HG03066 (cell line): Measurements from ENCODE around the gene PDZD2.
"Not testable (repeated sequence)": the region's sequence is repeated elsewhere in the genome, so short reads cannot be mapped to it uniquely, and the experiment has no call there.

ENCODE experiments used
- ATAC-seq: cut with Tn5 transposase; IDR thresholded peaks from one replicate; pipeline ENCODE4 v1.9.1; 2021; ENCODE audit warnings: low read depth; ENCODE audit not compliant: unreplicated experiment

PDZD2 gene

DNA sequence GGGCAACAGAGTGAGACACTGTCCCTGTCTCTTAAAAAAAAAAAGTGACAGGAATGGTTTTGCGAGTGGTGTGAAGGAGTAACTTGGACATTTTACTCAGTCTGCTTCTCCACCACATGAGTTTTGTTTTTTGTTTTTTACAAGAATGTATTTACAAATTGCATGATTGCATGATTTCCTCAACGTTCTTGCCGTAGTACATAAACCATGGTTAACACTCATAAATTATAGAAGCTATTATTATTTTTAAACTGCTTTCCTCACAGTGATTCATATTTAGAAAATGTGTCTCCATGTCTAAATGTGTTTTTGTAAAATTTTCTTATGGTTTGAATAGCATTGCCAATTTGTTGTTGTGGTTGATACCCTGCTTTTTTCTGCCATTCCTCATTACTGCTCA is 315.2 kb downstream of the PDZD2 start:
- no peak for ATAC-seq

DNA sequence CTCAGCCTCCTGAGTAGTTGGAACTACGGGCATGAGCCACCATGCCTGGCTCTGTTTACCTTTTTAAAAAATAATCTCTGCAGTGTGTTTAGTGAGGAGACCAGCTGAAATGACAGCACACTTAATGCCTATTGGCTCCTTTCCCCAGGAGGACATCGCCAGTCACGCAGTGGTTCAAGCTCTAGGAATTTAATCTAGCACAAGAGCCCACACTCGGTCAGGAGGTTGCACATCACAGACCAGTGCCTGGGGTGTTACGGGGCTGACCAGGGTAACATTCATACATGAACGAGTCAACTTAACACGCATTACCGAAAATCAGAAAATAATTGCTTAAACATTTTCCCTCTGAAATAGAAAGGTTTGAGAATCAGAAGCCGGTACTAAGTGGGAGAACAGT is 318.2 kb downstream of the PDZD2 start:
- no peak for ATAC-seq

DNA sequence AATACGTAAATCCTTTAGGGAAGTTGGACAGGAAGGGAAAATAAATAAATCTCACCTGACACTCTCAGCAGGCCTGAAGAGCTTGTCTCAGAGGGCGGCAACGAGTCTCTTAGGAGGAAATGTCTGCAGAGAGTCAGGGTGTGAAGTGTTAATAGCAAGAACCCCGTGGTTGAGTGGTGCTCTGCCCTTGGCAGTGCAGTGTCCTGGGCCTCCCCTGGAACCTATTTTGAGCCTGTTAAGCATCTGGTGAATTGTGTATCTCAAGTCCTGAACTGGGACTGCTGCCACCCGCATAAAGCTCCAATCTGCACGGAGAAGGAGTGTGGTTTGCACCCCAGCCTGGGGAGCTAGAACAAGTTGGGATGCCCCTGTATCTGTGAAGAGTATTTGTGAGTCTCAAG is 323.4 kb downstream of the PDZD2 start:
- ATAC-seq = no peak

DNA sequence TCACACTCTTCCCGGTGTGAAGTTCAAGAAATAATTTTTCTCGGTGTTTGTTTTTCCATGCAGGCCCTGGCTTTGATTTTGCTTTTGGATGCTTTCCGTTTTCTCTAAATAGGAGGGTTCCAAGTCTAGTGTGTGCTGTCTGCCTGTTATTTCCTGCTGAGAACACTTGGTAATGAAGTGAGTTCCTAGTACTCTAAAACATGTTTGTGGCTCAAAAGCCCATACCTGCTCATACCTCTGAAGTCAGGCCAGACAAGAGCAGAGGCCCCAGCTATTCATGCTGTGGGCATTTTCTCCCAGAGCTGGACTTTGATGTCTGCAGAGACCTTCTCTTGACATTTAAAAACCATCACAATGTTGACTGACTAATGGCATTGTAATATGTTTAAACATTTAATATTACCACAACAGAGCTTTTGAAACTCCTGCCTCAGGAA is 324.0 kb downstream of the PDZD2 start:
- ATAC-seq = no peak

DNA sequence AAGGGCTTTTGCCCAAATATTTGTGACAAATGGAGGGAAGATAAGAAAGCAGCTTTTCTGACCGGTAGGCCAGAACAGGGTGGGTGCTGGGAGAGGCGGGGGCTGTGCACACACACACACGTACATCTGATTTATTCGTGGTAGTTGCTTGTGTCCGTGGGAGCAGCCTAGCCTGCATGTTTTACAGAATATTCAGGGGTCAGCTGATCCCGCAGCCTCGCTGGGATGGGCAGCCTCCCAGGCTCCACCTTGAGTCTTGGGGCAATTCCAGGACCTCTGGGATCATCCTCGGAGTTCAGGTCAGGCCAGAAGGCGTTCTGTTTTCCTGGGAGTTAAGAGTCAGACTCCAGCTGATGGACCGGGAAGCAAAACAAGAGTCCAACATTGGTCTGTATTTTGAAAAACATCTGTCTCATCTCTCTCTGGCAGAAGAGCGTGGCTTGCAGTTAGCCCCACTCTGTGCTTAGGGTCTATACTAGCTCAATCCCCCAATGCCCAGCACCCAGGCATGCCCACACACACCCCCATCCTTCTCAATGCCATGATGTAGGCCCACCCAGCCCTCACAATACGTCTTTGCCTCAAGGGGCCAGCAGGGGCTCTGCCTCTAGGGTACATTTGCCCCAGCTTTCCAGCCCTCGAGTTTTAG is 324.6 kb downstream of the PDZD2 start:
- ATAC-seq = no peak

DNA sequence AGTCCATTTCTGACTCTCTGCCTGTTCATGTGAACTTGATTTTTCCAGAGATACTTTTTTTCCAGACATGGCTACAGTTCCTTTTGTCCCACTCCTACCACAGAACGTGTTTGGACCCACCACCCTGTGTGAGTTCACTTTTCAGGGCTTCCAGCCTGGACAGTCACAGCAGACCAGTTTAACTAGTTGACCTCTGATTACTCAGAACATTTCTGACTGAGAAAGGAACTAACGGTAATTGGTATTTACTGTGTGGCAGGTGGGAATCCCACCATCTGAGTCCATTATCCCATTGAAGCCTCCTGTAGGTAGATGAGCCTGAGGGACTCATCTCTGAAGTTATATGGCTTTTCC is 325.1 kb downstream of the PDZD2 start:
- ATAC-seq = no peak

DNA sequence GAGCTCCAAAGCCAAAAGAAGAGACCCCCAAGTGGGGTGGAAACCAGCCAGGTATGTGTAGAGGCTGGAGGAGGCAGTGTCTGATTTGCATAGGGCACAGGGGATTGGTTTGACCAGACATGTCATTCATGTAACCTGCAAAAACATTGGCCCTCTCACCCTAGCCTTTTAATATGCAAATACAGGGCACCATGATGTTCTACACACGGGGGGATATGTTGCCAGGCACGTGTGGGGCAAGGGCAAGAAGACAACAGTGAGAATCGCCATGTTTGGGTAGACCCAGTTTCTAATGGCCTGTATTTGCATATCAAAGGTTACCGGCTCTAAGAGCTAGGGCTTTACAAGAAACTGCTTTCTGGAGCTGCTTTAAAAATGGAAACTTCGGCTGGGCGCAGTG is 326.3 kb downstream of the PDZD2 start:
- ATAC-seq = no peak

DNA sequence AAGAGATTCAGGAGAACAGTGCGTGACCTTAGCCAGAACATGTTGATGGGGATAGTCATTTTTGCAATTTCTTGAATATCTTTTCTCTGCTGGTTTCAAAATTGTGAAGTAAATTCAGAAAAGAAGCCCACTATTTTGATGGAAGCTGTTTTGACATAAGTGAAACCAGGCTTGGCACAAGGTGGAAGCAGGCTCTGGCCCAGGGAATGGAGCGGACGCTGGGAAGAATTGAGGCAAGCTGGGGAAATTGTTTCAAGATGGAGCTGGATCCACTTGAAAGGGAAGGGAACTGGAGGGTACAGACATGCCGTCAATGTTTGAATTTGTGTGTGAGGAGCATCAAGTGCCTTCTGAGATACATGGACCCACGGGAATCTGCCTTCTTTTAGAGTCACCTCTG is 328.0 kb downstream of the PDZD2 start:
- no peak for ATAC-seq

DNA sequence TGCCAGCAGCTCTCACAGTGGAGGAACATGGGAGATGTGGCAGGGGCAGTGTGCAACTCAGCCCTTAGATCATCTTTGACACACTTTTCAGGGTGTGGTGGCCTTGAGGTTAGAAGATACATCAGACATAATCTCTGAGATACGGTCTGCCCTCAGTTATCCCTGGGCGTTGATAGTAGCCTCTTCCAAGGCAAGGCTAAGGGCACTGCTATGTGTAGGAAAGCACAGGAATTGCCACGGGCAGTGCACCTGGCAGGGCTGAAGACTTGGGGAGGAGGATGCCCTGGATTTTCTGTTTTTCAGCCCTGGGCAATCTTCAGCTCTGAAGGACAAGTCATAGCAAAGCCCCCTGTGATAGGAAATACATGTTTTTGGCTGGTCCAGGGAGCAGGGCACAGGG is 328.5 kb downstream of the PDZD2 start:
- no peak for ATAC-seq

DNA sequence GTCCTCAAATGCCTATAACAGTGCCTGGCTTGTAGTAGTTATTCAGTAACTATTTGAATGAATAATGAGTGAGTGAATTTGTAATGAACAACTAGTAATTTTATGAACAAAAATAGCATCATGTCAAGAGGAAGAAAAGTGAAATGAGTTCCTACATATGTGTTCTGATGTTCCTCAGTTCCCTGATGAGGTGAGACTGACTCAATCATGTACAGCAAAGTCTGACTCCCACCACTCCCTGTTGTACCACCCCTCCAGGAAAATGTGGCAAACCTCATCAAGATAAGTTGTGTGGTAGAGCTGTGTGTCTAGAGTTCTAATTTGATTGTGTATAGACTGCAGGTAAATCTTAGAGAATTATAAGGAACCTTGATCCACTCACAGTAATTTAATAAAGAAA is 333.6 kb downstream of the PDZD2 start:
- ATAC-seq = no peak

DNA sequence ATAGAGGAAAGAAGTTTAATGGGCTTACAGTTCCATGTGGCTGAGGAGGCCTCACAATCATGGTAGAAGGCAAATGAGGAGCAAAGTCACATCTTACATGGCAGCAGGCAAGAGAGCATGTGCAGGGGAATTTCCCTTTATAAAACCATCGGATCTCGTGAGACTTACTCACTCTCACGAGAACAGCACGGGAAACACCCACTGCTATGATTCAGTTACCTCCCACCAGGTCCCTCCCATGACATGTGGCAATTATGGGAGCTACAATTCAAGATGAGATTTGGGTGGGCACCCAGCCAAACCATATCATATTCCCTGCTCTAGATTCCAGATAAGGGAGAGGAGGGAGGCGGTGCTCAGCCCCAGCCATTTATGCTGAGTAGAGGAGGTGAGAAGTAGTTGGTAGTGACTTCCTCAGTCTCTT is 336.3 kb downstream of the PDZD2 start:
- ATAC-seq = not testable (repeated sequence)

DNA sequence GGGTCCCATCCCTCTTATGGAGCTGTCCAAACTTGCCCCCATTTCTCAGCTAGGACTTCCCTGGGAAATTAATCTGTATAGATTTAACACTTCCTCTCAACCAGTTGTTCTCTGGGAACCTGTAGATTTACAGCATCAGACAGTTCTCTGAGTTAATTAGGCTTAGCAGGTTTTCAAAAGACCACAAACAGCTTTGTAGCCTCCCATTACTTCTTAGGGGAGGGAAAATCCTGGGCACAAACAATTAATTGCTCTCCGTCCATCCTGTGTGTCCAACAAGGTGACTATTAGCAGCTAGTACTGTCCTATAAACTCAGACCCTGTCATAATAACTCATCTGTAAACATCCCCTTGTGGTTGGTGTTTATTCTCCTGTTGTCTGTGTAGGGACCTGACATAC is 337.2 kb downstream of the PDZD2 start:
- ATAC-seq = no peak

DNA sequence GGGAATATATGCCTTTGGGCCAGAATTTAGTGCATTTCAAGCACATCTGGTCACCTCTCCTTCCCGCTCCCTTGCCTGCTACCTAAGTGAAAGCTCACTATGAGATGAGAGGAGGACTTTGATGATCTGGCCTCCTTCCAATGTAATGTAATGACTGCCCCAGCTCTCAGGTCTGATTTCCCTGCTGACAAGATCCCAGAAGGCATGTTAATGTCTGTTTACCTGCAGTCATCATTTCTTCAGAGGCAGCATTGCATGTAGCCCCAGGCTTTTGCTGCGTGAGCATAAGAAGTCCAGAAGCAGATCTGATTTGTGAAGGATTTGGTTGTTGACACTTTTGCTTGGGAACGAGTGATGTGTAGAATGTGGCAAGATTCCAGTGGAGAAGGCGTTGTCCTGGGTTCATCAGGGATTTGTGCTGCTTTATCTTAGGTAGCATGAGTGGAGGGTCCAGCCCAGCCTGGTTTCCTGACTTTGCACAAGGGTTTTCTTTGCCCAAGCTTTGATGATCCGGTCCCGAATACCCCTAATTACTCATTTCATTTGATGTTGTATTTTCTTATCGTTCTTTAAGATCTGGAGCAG is 342.5 kb downstream of the PDZD2 start:
- ATAC-seq = no peak

DNA sequence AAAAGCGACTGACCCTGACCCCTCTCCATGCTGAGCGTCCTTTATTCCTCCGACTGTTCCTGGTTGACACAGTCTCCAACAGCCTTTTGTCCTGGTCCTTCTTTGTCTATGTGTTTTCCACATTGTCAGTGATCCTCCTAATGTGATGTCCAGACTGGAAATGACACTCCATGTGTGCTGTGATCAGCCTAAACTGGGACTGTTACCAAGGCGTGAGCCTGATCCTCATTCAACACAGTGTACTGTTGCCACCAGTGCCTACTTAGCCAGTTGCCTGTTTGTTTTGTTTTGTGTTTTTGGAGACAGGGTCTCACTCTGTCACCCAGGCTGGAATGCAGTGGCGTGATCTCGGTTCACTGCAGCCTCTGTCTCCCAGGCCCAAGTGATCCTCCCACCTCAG is 343.1 kb downstream of the PDZD2 start:
- ATAC-seq = no peak

DNA sequence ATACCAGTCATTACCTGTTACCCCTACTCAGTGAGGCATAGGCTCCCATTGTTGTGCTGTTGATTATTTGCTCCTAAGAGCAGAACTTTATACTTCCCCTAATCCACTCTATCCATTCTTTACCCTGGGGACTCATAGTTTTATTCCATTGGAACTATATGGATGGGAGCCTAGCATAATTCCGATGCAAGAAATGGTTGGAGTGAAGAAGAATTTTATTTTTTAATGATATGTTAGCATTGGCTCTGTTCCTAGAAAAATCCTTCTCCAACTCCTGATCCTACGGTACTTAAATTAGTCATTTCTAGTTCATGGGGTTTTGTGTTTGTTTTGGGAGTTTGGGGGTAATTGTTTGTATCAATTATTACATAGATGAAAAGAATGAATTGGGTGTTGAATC is 343.7 kb downstream of the PDZD2 start:
- no peak for ATAC-seq

DNA sequence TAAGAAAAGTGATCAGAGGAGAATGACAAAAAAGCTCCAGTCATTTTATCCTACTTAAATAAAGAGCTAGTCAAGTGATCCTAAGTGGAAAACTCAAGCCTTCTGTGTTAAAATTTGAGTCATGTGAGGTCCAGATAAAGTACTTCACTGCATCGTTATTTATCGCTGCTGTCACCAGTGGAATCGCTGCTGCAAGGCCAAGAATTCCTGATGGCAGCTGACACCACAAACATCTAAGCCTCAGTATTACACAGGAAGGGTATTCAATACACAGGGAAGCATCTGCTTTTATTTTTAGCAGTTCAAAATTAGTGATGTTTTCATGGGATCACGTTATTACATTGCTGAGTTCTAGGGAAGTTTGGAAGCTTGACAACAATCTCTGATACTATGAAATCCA is 344.9 kb downstream of the PDZD2 start:
- no peak for ATAC-seq

DNA sequence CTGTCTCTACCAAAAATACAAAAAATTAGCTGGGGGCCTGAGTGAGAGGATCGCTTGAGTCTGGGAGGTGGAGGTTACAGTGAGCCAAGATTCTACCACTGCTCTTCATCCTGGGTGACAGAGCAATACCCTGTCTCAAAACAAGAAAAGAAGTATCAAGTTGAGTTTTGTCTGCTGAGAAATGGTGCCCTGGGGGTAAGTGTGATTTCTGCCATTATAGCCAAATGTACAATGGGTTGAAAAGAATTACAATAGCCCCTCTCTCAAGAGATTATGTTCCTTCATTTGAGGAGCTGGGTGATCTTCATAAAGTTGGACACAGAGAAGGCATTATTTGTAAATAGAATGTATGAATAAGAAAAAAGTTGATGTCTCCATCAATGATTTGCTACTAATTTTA is 345.8 kb downstream of the PDZD2 start:
- no peak for ATAC-seq

DNA sequence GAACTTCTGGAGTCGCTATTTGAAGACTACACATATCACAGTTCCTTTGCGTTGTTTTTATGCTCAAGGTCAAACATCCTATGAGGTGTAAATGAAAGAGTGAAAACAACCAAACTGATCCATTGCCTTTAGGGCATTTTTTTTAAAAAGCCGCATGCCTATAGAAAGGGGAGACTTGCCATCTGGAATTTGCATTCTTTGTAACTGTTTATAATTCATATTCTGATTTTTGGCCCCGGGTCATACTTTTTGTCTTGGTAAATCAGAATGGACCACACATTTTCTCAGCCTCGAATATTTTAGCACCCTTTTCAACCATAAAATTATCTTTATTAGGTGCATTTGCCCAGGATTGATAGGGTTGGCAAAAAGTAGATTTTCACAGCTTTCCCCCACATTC is 347.2 kb downstream of the PDZD2 start:
- ATAC-seq = no peak

DNA sequence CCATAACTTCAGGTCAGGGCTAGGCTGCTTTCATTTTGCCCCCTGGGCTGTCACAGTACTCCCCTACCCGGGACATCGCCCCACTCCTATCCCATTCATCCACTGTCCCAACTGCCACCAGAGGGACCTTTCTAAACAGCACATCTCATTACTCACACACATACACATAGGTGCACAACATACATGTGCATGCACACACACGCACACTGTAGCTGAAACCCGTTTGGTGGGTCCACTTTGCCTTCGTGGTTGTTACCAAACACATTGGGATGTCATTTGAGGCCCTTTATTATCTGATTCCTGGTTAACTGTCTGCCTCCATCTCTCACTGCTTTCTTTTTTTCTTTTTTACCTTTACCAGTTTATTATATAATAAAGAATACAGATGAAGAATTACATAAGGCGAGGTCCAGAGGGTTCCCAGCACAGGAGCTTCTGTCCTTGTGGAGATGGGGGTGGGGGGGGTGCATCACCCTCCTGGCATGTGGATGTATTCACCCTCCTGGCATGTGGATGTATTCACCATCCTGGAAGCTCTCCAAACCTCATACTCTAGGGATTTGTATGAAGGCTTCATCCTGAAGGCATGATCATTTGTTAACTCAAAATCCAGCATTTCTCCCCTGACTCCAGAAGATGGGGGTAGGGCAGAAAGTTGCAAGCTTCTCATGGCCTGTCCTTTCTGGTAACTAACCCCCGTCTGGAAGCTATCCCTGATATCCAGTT is 349.2 kb downstream of the PDZD2 start:
- ATAC-seq = no peak

DNA sequence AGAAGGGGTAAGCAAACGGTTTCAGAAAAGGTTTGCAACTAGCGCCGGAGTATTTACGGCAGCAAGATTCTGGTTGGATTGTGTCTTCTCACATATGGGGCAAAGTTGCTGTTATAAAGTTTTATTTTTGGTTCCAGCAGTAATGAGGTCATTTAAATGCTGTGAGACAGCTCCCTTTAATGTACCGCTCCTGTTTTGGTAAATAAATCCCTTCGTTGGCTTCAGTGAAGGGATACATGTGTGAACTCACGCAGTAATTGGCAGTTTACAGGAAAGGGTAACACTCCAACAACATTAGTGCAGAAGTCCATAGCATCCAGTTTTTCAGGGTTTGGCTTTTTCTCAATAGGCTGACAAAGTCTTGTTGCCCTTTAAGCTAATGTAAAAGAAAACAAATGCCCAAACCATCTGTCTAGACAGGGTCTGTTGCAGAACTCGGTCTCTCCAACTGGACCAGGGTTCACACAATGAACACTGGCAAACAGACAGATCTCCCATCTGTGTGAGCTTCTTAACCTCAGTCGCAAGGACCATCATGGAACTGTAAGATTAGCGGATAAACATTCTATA is 351.2 kb downstream of the PDZD2 start:
- no peak for ATAC-seq

DNA sequence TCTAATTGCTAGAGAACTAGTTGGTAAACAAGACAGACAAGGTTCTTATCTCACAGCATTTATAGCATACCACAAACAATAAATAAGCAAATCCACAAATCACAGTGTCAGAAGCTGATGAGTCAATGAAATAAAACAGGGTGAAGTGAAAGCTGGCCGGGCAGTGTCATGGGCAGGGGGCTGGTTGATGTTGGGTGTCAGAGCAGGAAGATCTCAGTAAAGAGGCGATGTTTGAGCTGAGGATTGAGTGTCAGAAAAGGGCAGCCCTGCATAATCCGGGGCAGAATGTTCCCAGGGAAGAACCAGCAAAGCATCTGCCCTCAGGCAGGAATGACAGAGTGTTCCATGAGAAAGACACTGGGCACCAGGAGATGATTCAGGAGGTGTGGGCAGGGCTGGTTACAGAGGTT is 351.8 kb downstream of the PDZD2 start:
- no peak for ATAC-seq

DNA sequence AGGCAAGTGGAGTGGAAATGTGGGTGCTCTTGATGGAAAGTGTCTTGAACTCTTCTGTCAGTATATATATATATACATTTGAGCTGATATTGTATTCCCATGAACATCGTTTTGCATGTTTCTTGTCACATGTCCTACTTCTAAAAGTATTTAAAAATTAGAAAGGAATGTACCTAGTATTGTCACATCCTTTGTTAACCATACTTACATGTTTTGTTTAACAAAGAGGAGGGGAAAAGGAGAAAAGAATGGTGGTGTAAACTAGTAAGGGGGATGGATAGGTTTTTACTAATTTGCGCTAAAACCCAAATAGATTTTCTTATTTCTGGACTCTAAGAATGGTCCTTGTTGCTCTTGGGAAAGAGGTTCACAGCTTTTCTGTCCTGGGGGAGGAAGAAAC is 353.4 kb downstream of the PDZD2 start:
- no peak for ATAC-seq
